Right cardiac atrium (tissue), 5 donors: ENCODE results near the gene UQCC2. TPM values are rescaled to one million over a fixed set of nuclear protein-coding genes. Genes with fewer than 3 reads are reported as not detected.

Experiments used
- ATAC-seq, 2 donors: fragments of 200-7000 bp; cut with Tn5 transposase; one replicate each; pipeline versions ENCODE4 v1.8.0 to v1.9.1; 2020; ENCODE audit warnings: moderate library complexity in 2 of 2, mild to moderate bottlenecking in 1 of 2
- DNase-seq, 3 donors: peaks; one replicate each; pipeline ENCODE4 v3.0.0-alpha.2; 2020
- H3K27ac ChIP-seq: one replicate; pipeline ENCODE4 v1.5.1; 2013; ENCODE audit warnings: mild to moderate bottlenecking, low read length, control low read depth, moderate library complexity
- H3K27me3 ChIP-seq: one replicate; pipeline ENCODE4 v1.6.1; 2013; ENCODE audit not compliant: control insufficient read depth, insufficient read depth
- H3K4me1 ChIP-seq: one replicate; pipeline ENCODE4 v1.6.1; 2013; ENCODE audit warnings: low read length; ENCODE audit not compliant: control insufficient read depth, insufficient read depth
- H3K4me3 ChIP-seq: one replicate; pipeline ENCODE4 v1.5.1; 2013; ENCODE audit warnings: low read length, control low read depth
- H3K9me3 ChIP-seq: one replicate; pipeline ENCODE4 v1.6.1; 2013; ENCODE audit warnings: low read length; ENCODE audit not compliant: control insufficient read depth
- WGBS: extraction: QIAGEN DNeasy Blood & Tissue Kit; methylation state at CpG from one replicate; pipeline ENCODE4 v1.1.7; 2013; 5-methylcytosine and 5-hydroxymethylcytosine counted together
- intact Hi-C, 4 donors: fragments of 100-400 bp; cut with DNase I; formaldehyde crosslinking; loops; one replicate each; pipeline versions ENCODE4 v1.11.0 to v1.14.0; 2022 to 2023
- polyA plus RNA-seq: library from polyadenylated mRNA; stranded (reverse); fragments of 200-250 nt; gene quantifications from one replicate; pipeline ENCODE4 v1.2.3, GENCODE V29; 2013
- total RNA-seq, 4 donors: library from RNA; stranded (reverse); fragmentation: NEBNext Ultra II Directional; extraction: Animal tissue kit (Norgen Biotek cat#: 25700); gene quantifications; one replicate each; pipeline ENCODE4 v1.2.1, GENCODE V29; 2021
- donor health status: healthy with polysubstance abuse.
- donor health status: DM: no; HTN: yes; CAD: no.
- donor health status: DM: no; HTN: no; CAD: no.
- donor health status: DM: no; HTN: yes; CAD: no; lungs with severe emphysema.
- donor health status: DM: yes; HTN: yes; CAD: no.

The UQCC2 gene
- total and polyA plus RNA-seq, 5 donors = 188 to 376 (median 235) TPM

GRCh38 chr6:33732385-33732784 lies 20.9 kb upstream of the UQCC2 start:
- intact Hi-C loops = no loop called here
- H3K27me3 ChIP-seq = no peaks in the 10 kb centered on the region
- ATAC-seq (no peak), DNase-seq (no peak)
- 85% methylated on average over 6 of the region's 6 CpGs for WGBS
- H3K4me3 ChIP-seq = no peak overlapping the region
- no peaks in the 10 kb centered on the region for H3K9me3 ChIP-seq
- H3K27ac ChIP-seq = peak overlapping the region; percentile 9
- H3K4me1 ChIP-seq = peaks cover 12% of the 10 kb centered on the region

GRCh38 chr6:33731751-33732282 lies 20.3 kb upstream of the UQCC2 start:
- no peaks in the 10 kb centered on the region for H3K9me3 ChIP-seq
- H3K27me3 ChIP-seq = no peaks in the 10 kb centered on the region
- H3K4me1 ChIP-seq = peaks cover 12% of the 10 kb centered on the region
- no peak overlapping the region for H3K4me3 ChIP-seq
- DNase-seq (peak in 1 of 3 donors; percentile 58), ATAC-seq (peak in 1 of 2 donors; percentile 4)
- H3K27ac ChIP-seq = peak overlapping the region; percentile 62
- WGBS = 73% methylated on average over 9 of the region's 9 CpGs
- intact Hi-C loops = no loop called here

- intact Hi-C loops = no loop called here
- DNase-seq (no peak), ATAC-seq (no peak)
- no peak overlapping the region for H3K4me3 ChIP-seq
- WGBS = 80% methylated on average over 7 of the region's 7 CpGs
- peak overlapping the region; percentile 54 for H3K27ac ChIP-seq
- no peaks in the 10 kb centered on the region for H3K27me3 ChIP-seq
- H3K9me3 ChIP-seq = no peaks in the 10 kb centered on the region
- peaks cover 12% of the 10 kb centered on the region for H3K4me1 ChIP-seq
These were observed 19.5 kb upstream of the UQCC2 start for GRCh38 chr6:33731035-33731434.

GRCh38 chr6:33730611-33731010 lies 19.1 kb upstream of the UQCC2 start:
- 70% methylated on average over 10 of the region's 10 CpGs for WGBS
- Histone ChIP-seq H3K27me3 (no peaks in the 10 kb centered on the region), H3K4me3 (no peak overlapping the region), H3K4me1 (peaks cover 12% of the 10 kb centered on the region), H3K27ac (peak overlapping the region; percentile 54), H3K9me3 (no peaks in the 10 kb centered on the region)
- DNase-seq (peak in 1 of 3 donors; percentile 50), ATAC-seq (peak; percentile 4 to 12)
- intact Hi-C loops = no loop called here

GRCh38 chr6:33729059-33729458 lies 17.6 kb upstream of the UQCC2 start:
- ATAC-seq = no peak
- DNase-seq = no peak
- peak overlapping the region; percentile 80 for H3K27ac ChIP-seq

GRCh38 chr6:33728438-33728837 lies 16.9 kb upstream of the UQCC2 start:
- no peaks in the 10 kb centered on the region for H3K27me3 ChIP-seq
- DNase-seq (peak in 2 of 3 donors; percentile 49 to 74), ATAC-seq (peak; percentile 72 to 78)
- 73% methylated on average over 11 of the region's 11 CpGs for WGBS
- peaks cover 14% of the 10 kb centered on the region for H3K4me1 ChIP-seq
- H3K4me3 ChIP-seq = no peak overlapping the region
- intact Hi-C loops = no loop called here
- peak overlapping the region; percentile 80 for H3K27ac ChIP-seq
- no peaks in the 10 kb centered on the region for H3K9me3 ChIP-seq

More at GRCh38 chr6:33729059-33729458, 17.6 kb upstream of the UQCC2 start:
- 89% methylated on average over 6 of the region's 6 CpGs for WGBS
- intact Hi-C loops = no loop called here
- Histone ChIP-seq H3K4me1 (peaks cover 12% of the 10 kb centered on the region), H3K9me3 (no peaks in the 10 kb centered on the region), H3K27me3 (no peaks in the 10 kb centered on the region), H3K4me3 (no peak overlapping the region)

GRCh38 chr6:33727932-33728331 lies 16.4 kb upstream of the UQCC2 start:
- H3K9me3 ChIP-seq = no peaks in the 10 kb centered on the region
- H3K27ac ChIP-seq = peak overlapping the region; percentile 80
- ATAC-seq = peak; percentile 45 to 56
- DNase-seq = peak; percentile 55 to 81 (median 77)
- no peak overlapping the region for H3K4me3 ChIP-seq
- peaks cover 14% of the 10 kb centered on the region for H3K4me1 ChIP-seq
- intact Hi-C loops = no loop called here
- 69% methylated on average over 11 of the region's 11 CpGs for WGBS
- no peaks in the 10 kb centered on the region for H3K27me3 ChIP-seq

GRCh38 chr6:33727126-33727525 lies 15.6 kb upstream of the UQCC2 start:
- intact Hi-C loops = no loop called here
- Histone ChIP-seq H3K4me1 (peaks cover 12% of the 10 kb centered on the region), H3K9me3 (no peaks in the 10 kb centered on the region), H3K27me3 (no peaks in the 10 kb centered on the region), H3K27ac (no peak overlapping the region), H3K4me3 (no peak overlapping the region)
- DNase-seq (no peak), ATAC-seq (no peak)
- WGBS = 55% methylated on average over 7 of the region's 7 CpGs

GRCh38 chr6:33726696-33727095 lies 15.2 kb upstream of the UQCC2 start:
- intact Hi-C loops = no loop called here
- Histone ChIP-seq H3K4me3 (no peak overlapping the region), H3K9me3 (no peaks in the 10 kb centered on the region), H3K27ac (no peak overlapping the region), H3K27me3 (no peaks in the 10 kb centered on the region), H3K4me1 (peaks cover 12% of the 10 kb centered on the region)
- DNase-seq = peak in 1 of 3 donors; percentile 48
- WGBS = 94% methylated on average over 15 of the region's 15 CpGs
- ATAC-seq = no peak

- Histone ChIP-seq H3K9me3 (no peaks in the 10 kb centered on the region), H3K27ac (no peak overlapping the region), H3K27me3 (no peaks in the 10 kb centered on the region), H3K4me1 (peaks cover 10% of the 10 kb centered on the region), H3K4me3 (no peak overlapping the region)
- intact Hi-C loops = no loop called here
- DNase-seq = peak in 1 of 3 donors; percentile 37
- no peak for ATAC-seq
- 91% methylated on average over 7 of the region's 7 CpGs for WGBS
These were observed 14.6 kb upstream of the UQCC2 start for GRCh38 chr6:33725891-33726673.

GRCh38 chr6:33725222-33725621 lies 13.7 kb upstream of the UQCC2 start:
- DNase-seq (peak in 1 of 3 donors; percentile 45), ATAC-seq (no peak)
- Histone ChIP-seq H3K4me1 (peaks cover 10% of the 10 kb centered on the region), H3K27me3 (no peaks in the 10 kb centered on the region), H3K4me3 (no peak overlapping the region), H3K9me3 (no peaks in the 10 kb centered on the region), H3K27ac (no peak overlapping the region)
- intact Hi-C loops = no loop called here
- 92% methylated on average over 13 of the region's 14 CpGs for WGBS
